ENCODE results near the gene CHST3.

CHST3 gene

GRCh38 chr10:72061491-72061890 is 97.3 kb downstream of the CHST3 start:
- ATAC-seq, result no peak

- no peak for ATAC-seq
Measured at GRCh38 chr10:72061930-72062329, 97.7 kb downstream of the CHST3 start.

GRCh38 chr10:72062382-72062781 is 98.2 kb downstream of the CHST3 start:
- no peak for ATAC-seq
